Smooth muscle cell (in vitro differentiated cells): ENCODE data around the gene NKIRAS2. TPM values are rescaled to one million over a fixed set of nuclear protein-coding genes. Genes with fewer than 3 reads are reported as not detected.

Source experiments
- DNase-seq: peaks from one replicate; lab custom pipeline; 2025; ENCODE audit not compliant: unreplicated experiment; lab: John Stamatoyannopoulos, UW
- H2AFZ ChIP-seq: fragments of 200-600 bp; sonication (generic); 2 replicates; pipeline ENCODE4 v1.6.0; 2016; ENCODE audit warnings: antibody characterized with exemption, low read depth, mild to moderate bottlenecking
- H3F3A ChIP-seq: fragments of 200-600 bp; sonication (generic); 2 replicates; pipeline ENCODE4 v1.6.0; 2017; ENCODE audit warnings: antibody characterized with exemption, low read depth
- H3K27ac ChIP-seq: fragments of 200-600 bp; sonication (generic); 2 replicates; pipeline ENCODE4 v1.5.1; 2016; ENCODE audit warnings: low read depth, mild to moderate bottlenecking
- H3K27me3 ChIP-seq: fragments of 200-600 bp; sonication (generic); 2 replicates; pipeline ENCODE4 v1.6.1; 2016; ENCODE audit warnings: low read depth, mild to moderate bottlenecking
- H3K36me3 ChIP-seq: fragments of 200-600 bp; sonication (generic); 2 replicates; pipeline ENCODE4 v1.5.1; 2016; ENCODE audit warnings: low read depth
- H3K4me1 ChIP-seq: fragments of 200-600 bp; sonication (generic); 2 replicates; pipeline ENCODE4 v1.5.1; 2016; ENCODE audit warnings: low read depth
- H3K4me2 ChIP-seq: fragments of 200-600 bp; sonication (generic); 2 replicates; pipeline ENCODE4 v1.6.0; 2016; ENCODE audit warnings: mild to moderate bottlenecking
- H3K4me3 ChIP-seq: fragments of 200-600 bp; sonication (generic); 2 replicates; pipeline ENCODE4 v1.5.1; 2016; ENCODE audit warnings: mild to moderate bottlenecking
- H3K79me2 ChIP-seq: fragments of 200-600 bp; sonication (generic); 2 replicates; pipeline ENCODE4 v1.6.0; 2016; ENCODE audit warnings: low read depth, mild to moderate bottlenecking
- H3K9ac ChIP-seq: fragments of 200-600 bp; sonication (generic); 2 replicates; pipeline ENCODE4 v1.6.0; 2016; ENCODE audit warnings: low read depth
- H3K9me3 ChIP-seq: fragments of 200-600 bp; sonication (generic); replicated peaks from 2 replicates; pipeline ENCODE4 v1.5.1; 2016; ENCODE audit warnings: low read depth
- H4K20me1 ChIP-seq: fragments of 200-600 bp; sonication (generic); 2 replicates; pipeline ENCODE4 v1.6.0; 2016; ENCODE audit warnings: low read depth
- CTCF ChIP-seq: fragments of 200-600 bp; sonication (generic); IDR thresholded peaks from 2 replicates; pipeline ENCODE4 v1.5.1; 2017; ENCODE audit warnings: borderline replicate concordance, mild to moderate bottlenecking, antibody characterized with exemption; ENCODE audit not compliant: insufficient read depth, poor library complexity, severe bottlenecking
- WGBS: methylation state at CpG from one replicate; pipeline ENCODE4 v1.1.7; 2016; ENCODE audit warnings: low lambda C conversion rate; 5-methylcytosine and 5-hydroxymethylcytosine counted together
- polyA plus RNA-seq: library from polyadenylated mRNA; unstranded; fragments of >200 nt; fragmentation: Nextera tagmentation; extraction: Ambion mirVana; gene quantifications from 2 replicates; pipeline ENCODE4 v1.2.1, GENCODE V29; 2016
- total RNA-seq: library from RNA; depleted of rRNA; stranded (reverse); fragments of >200 nt; gene quantifications from 2 replicates; pipeline ENCODE4 v1.2.3, GENCODE V29; 2014

The NKIRAS2 gene
- total and polyA plus RNA-seq, 2 experiments from 2014 or later, result 21.3 to 50.1 TPM

DNA sequence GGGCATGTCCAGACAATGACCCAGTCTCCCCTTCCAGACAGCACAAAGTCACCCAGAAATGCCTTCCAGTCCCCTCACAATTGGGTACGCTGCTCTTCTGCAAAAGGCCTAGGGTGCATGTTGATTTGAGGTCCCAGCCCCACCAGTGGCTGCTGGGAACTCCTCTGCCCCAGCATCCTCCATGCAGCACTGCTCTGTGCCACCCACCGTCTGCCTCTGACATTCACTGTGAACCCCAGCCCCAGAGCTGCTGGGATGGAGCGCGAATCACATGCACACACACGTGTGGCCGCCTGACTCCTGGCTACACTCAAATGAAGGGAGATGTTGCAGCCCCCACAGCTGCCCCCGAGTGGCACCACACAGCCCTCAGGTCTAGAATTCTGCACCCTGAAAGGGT lies 31.8 kb downstream of the NKIRAS2 start:
- Histone ChIP-seq H3K4me3 (no peak overlapping the region), H3K27me3 (peaks cover 7% of the 10 kb centered on the region), H3K9ac (no peak overlapping the region), H3K79me2 (no peaks in the 10 kb centered on the region), H3K4me1 (peaks cover 16% of the 10 kb centered on the region), H3K27ac (no peak overlapping the region), H4K20me1 (no peaks in the 10 kb centered on the region), H3K36me3 (no peaks in the 10 kb centered on the region), H3K4me2 (no peak overlapping the region), H2AFZ (no peak overlapping the region), H3F3A (no peaks in the 10 kb centered on the region), H3K9me3 (no peaks in the 10 kb centered on the region)
- no peak for DNase-seq
- 98% methylated on average over 7 of the region's 7 CpGs for WGBS
- TF ChIP-seq CTCF, result no peak

GRCh38 chr17:42052346-42052877 lies 32.5 kb downstream of the NKIRAS2 start:
- Histone ChIP-seq H3K9me3 (no peaks in the 10 kb centered on the region), H4K20me1 (no peaks in the 10 kb centered on the region), H3K79me2 (no peaks in the 10 kb centered on the region), H3K27ac (no peak overlapping the region), H3K36me3 (no peaks in the 10 kb centered on the region), H3K4me1 (peaks cover 16% of the 10 kb centered on the region), H3K4me3 (no peak overlapping the region), H3K4me2 (no peak overlapping the region), H2AFZ (no peak overlapping the region), H3K27me3 (peaks cover 7% of the 10 kb centered on the region), H3K9ac (no peak overlapping the region), H3F3A (no peaks in the 10 kb centered on the region)
- 86% methylated on average over 6 of the region's 6 CpGs for WGBS
- no peak for TF ChIP-seq CTCF
- no peak for DNase-seq

DNA sequence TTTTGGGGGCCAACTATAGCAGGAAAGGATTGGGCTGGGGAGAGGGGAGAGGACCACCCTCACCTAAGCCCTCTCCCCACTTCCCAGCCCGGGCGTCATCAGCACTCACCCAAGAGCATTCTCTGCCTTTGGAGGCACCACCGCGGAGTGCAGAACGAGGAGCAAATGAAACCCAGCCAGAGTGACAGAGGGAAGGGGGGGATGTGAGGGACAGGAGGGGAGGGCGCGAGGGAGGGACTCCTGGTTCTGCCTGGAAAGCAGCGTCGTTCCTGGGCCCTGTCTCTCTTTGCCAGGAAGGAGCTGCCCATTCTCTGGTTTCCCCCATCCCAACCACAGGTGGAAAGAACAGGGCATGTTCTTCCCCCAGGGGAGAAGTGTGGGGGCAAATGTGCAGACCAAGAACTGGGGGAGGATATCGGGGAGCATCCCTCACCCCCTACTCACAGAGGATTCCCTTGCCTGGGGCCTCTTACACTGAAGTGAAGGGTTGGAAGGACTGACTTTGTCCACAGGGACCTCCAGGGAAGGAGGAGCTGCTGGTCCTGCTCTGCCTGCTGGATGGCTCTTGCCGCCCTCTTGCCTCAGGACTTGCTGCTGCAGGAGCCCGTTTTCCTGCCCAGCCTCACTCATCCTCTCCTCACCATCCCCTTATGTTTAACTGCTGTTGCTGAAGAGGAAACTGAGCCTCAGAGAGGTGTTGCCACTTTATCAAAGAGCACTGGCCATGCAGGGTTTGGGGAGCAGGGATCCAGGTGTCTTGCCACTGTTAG lies 34.0 kb downstream of the NKIRAS2 start:
- no peak overlapping the region for H3K27ac ChIP-seq

More for the DNA sequence above, 34.0 kb downstream of the NKIRAS2 start:
- peaks cover 7% of the 10 kb centered on the region for H3K27me3 ChIP-seq
- TF ChIP-seq CTCF, result no peak
- no peak for DNase-seq
- no peak overlapping the region for H3K4me3 ChIP-seq
- H3K79me2 ChIP-seq, result no peaks in the 10 kb centered on the region
- no peaks in the 10 kb centered on the region for H3F3A ChIP-seq
- no peaks in the 10 kb centered on the region for H3K9me3 ChIP-seq
- no peak overlapping the region for H2AFZ ChIP-seq
- H3K4me2 ChIP-seq, result no peak overlapping the region
- no peak overlapping the region for H3K9ac ChIP-seq
- no peaks in the 10 kb centered on the region for H4K20me1 ChIP-seq
- WGBS, result 60% methylated on average over 11 of the region's 12 CpGs
- no peaks in the 10 kb centered on the region for H3K36me3 ChIP-seq
- peaks cover 16% of the 10 kb centered on the region for H3K4me1 ChIP-seq
